Activated CD8-positive, alpha-beta memory T cell treated with anti-CD3 and anti-CD28 coated beads, Interleukin-2, amount 50 U/mL, for 24 hours (primary cell): ENCODE measurements around the gene B4GALNT4.
"Not testable (repeated sequence)": the region's sequence is repeated elsewhere in the genome, so short reads cannot be mapped to it uniquely, and the experiment has no call there.

Experiments used
- DNase-seq: peaks from one replicate; pipeline ENCODE4 v3.0.0-alpha.2; 2020; ENCODE audit errors: extremely low read depth

The B4GALNT4 gene

GRCh38 chr11:357582-357981 lies 11.7 kb upstream of the B4GALNT4 start:
- no peak for DNase-seq

DNA sequence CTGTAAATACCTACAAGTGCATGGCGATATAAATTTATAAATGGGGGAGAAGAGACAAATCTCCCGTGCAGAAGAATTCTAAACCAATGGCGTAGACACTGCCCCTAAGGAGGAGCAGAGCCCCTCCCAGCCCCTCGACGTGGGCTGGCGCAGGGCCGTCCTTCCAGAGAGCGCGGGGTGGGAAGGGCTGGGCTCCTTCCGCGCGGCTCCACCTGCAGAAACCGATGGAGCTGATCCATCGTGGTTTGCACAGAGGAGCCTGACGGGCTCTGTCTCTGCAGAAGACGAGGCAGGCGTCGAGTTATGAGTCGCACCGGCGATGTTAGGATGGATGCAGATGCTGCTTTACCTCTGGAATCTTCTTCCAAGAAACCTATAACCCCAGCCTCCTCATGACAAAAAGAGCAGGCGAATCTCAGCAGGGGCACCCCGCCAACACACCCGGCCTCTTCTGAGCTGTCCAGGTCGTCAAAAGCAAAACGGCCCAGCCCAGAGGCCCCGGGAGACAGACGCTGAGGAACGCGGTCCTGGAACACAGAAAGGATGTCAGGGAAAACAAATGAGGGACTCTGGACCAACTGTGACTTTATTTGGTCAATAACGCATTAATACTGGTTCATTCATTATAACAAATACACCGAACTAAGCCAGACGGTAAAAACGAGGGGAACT lies 11.0 kb upstream of the B4GALNT4 start:
- no peak for DNase-seq

GRCh38 chr11:359181-359714 lies 10.1 kb upstream of the B4GALNT4 start:
- no peak for DNase-seq

- no peak for DNase-seq
Measured at GRCh38 chr11:360326-361280, 8.7 kb upstream of the B4GALNT4 start.

DNA sequence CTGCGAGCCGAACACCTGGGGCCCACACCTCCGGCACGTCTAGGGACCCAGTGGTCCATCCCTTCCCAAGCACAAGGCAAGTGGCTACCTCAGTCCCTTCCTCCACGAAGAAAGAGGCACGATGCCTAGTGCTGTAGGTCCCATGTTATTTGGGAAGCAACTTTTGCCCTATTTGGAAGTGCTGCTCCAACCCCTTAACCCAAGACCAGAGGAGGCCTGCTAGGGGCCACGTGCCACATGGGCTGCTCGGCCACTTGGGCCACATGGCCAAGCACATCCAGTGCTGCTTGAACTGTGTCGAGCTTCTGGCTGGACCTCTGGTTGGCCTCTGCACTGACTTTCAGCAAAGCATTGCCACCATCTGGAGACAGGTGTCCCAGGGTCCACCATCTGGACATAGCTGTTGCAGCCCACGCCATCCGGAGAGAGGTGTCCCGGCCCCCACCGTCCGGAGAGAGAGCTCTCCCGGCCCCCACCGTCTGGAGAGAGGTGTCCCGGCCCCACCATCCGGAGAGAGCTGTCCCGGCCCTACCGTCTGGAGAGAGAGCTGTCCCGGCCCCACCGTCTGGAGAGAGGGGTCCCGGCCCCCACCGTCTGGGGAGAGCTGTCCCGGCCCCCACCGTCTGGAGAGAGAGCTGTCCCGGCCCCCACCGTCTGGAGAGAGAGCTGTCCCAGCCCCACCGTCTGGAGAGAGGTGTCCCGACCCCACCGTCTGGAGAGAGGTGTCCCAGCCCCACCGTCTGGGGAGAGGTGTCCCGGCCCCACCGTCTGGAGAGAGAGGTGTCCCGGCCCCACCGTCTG lies 6.5 kb upstream of the B4GALNT4 start:
- no peak for DNase-seq

DNA sequence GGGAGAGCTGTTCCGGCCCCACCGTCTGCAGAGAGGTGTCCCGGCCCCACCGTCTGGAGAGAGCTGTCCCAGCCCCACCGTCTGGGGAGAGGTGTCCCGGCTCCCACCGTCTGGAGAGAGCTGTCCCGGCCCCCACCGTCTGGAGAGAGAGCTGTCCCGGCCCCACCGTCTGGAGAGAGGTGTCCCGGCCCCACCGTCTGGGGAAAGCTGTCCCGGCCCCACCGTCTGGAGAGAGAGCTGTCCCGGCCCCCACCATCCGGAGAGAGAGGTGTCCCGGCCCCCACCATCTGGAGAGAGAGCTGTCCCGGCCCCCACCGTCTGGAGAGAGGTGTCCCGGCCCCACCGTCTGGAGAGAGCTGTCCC lies 5.9 kb upstream of the B4GALNT4 start:
- not testable (repeated sequence) for DNase-seq

GRCh38 chr11:363948-364761 lies 5.1 kb upstream of the B4GALNT4 start:
- no peak for DNase-seq

GRCh38 chr11:364991-365725 lies 4.1 kb upstream of the B4GALNT4 start:
- no peak for DNase-seq

- no peak for DNase-seq
Measured at GRCh38 chr11:365831-366230, 3.5 kb upstream of the B4GALNT4 start.

DNA sequence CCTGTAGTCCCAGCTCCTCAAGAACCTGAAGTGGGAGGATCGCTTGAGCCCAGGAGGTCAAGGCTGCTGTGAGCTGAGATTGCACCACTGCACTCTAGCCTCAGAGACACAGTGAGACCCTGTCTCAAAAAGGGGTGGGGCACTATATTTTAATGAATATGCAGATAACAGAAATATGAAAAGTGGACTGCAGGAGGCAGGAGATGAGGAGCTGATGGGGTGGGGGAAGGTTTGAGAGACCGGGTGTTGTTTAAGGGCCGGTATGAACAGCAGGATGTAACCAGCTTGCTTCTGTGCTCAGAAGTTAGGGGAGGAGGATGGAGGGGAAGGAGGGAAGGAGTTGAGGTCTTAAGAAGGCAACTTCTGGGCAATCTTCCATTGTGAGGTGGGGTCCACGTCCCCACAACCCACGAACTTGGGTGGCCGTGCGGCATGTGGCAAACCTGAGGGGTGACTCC lies 1.3 kb upstream of the B4GALNT4 start:
- DNase-seq: no peak

- no peak for DNase-seq
Measured at GRCh38 chr11:368414-369335, 624 bp upstream of the B4GALNT4 start.

DNA sequence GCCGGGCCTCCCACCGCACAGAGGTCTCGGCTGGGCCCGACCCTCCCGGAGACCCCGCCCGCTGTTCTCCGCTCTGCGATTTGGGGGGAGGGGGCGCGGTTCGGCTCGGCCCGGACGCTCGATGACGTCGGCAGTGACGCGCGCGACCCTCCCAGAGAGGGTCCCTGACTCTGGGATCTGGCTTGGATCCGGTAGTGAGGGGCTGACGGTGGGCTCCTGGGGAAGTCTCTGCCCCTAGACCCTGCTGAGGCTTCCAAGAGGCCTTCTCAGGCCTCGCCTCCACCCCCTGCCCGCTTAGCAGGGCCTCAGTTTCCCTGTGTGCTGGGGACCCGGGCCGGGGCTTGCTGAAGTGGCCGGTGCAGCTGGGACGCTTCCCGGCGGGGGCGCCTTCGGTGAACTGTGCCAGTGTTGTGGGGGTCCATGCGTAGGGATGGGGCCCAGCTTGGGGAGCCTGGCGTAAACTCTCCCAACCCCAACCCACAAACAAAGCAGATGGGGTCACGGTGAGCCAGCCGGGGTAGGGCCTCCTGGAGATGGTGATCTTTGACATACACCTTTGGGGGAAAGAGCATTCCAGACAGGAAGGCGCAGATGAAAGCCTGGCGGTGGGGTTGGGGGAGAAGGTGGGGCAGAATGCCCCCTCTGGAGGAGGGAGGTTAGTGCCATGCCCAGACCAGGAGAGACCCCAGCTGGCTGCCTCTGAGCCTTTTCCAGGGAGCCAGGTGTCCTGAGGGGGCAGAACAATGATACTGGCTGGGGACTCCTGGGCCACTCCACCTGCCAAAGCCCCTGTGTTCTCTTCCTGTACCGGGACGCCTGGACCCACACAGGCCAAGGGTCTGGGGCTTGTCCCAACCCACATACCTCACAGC lies 1.0 kb downstream of the B4GALNT4 start:
- no peak for DNase-seq

- no peak for DNase-seq
Measured at GRCh38 chr11:371051-371450, 1.8 kb downstream of the B4GALNT4 start.

DNA sequence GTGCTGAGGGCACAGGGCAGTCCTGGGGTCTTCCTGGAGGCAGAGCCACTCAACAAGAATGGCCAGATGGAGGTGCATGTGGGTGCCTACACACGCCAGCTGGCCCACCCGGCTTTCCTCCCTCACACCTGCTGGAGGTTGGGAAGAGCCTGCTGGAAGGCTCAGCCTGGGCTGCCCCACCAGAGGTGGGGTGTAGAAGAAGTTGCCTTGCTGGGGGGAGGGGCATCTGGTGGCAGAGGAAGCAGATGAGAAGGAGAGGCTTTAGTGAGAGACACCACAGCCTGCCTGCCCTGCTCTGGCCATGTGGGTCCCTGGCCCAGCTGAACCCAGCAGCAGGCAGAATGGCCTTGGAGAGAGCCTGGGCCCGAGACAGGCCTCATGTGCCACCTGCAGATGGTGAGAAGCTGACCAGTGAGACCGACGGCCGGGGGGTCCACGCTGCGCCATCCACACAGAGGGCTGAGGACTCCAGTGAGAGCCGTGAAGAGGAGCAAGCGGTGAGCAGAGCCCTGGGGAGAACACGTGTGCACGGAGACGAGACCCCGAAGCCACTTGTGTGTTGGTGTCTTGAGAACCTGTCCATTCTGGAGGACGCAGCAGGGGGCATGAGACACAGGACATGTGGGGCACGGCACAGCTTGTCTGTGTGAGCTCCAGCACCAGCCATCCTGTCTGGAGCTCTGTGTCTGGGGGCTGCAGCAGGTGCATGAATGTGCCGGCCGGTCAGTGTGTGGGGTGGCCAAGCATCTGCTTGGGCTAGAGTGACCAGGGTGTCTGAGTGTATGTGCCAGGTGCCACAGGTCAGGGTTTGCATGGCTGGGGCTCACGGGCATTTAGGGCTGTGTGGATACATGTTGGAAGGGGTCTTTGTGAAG lies 2.7 kb downstream of the B4GALNT4 start:
- no peak for DNase-seq

DNA sequence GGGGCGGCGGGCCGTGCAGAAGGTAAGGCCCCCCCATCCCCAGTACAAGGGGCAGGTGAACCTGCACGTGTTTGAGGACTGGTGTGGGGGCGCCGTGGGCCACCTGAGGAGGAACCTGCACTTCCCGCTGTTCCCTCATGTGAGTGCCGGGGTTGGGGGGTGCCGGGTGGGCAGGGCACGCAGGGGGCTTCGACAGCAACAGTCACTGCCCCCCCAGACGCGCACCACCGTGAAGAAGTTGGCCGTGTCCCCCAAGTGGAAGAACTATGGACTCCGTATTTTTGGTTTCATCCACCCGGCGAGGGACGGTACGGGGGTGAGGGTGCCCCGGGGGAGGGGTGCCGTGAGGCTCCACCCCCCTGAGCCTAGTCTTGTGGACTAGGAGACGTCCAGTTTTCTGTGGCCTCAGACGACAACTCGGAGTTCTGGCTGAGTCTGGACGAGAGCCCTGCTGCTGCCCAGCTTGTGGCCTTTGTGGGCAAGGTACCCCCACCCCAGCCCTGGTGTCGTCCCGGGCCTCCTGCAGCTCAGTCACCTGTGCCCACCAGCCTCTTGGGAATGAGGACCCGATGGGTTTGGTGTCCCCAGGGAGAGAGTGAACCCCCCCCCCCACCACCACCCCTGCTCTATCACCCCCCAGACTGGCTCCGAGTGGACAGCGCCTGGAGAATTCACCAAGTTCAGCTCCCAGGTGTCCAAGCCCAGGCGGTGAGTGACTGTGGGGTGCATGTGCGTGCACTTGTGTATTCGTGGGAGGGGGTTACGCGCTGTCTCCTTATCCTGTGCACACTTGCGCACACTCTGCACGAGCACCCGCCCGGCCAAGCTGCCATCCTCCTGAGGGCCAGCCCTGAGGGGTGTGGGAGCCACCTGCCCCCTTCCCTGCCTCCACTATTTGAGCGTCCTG lies 3.8 kb downstream of the B4GALNT4 start:
- DNase-seq: no peak
